Superior temporal gyrus (tissue), 1 donor: ENCODE measurements around the gene HMCN1.

Experiments
- DNase-seq: peaks from one replicate; pipeline ENCODE4 v3.0.0-alpha.2; 2016; ENCODE audit errors: extremely low spot score

The HMCN1 gene

GRCh38 chr1:186086583-186086982 lies 352.4 kb downstream of the HMCN1 start:
- DNase-seq: no peak

GRCh38 chr1:186089940-186090339 lies 355.7 kb downstream of the HMCN1 start:
- DNase-seq: no peak

GRCh38 chr1:186091222-186091720 lies 357.1 kb downstream of the HMCN1 start:
- DNase-seq: no peak

DNA sequence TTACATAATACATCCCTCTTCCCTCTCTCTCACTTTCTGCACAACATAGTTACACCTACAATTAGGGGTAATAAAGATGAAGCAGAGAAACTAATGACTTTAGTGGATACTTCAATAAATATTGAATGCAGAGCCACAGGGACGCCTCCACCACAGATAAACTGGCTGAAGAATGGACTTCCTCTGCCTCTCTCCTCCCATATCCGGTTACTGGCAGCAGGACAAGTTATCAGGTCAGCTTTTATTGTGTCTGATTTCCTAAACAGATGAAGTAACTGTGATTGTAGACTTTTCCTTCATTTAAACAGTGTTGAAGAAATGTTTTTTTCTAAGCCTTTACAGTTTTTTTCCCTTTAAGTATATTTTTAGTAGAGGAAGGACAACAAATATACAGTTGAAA lies 359.2 kb downstream of the HMCN1 start:
- no peak for DNase-seq

DNA sequence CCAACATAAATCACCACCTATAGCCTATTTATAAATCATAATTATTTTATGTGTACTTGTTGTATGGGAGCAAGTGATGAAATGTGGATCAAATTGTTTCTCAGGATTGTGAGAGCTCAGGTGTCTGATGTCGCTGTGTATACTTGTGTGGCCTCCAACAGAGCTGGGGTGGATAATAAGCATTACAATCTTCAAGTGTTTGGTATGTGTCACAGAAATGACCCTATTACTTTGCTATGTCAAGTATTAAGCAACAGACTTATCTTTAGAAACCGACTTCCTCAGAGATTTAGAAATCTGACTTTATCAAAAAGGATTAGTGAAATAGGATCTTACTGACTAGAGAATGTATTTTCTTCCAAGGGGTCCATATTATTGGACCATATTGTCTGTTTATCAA lies 360.0 kb downstream of the HMCN1 start:
- DNase-seq: no peak

- no peak for DNase-seq
These were observed 365.3 kb downstream of the HMCN1 start for GRCh38 chr1:186099336-186100104.

- no peak for DNase-seq
These were observed 367.9 kb downstream of the HMCN1 start for GRCh38 chr1:186102107-186102506.

- no peak for DNase-seq
These were observed 368.5 kb downstream of the HMCN1 start for GRCh38 chr1:186102547-186103148.

- DNase-seq: no peak
These were observed 370.3 kb downstream of the HMCN1 start for GRCh38 chr1:186104459-186104858.

DNA sequence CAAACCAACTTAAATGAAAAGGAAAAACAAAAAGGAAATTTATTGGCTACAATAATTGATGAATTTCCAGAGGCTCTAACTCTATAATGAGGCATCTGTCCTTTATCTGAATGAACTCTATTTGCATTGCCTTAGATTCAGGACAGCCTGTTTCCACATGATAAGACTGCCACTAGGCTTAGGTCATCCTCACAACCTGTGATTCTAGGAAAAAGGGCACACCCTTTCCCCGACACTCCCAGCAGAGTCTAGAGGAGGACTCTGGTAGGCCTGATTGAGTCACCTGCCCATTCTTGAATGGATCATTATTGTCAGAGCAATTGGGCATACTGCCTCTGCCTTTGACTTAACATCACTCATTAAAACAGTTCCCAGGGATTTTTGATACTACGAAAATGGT lies 378.1 kb downstream of the HMCN1 start:
- DNase-seq: no peak

DNA sequence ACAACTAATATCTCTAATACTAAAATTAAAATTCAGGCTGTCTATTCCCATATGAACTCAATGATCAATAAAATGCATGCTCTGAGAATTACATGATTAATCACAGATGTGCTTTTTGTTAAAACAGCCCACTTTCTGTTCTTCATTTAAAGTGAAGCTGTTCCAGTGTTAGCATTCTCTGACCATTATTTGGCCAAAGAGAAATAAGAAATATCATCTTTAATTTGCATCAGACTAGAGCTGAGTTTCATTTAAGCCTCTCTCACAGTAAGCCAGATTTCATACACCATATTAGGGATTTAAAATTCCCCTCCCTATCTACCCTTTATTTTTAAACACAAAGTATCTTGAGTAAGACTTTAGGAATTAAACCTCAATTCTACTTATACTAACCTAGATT lies 379.3 kb downstream of the HMCN1 start:
- no peak for DNase-seq

DNA sequence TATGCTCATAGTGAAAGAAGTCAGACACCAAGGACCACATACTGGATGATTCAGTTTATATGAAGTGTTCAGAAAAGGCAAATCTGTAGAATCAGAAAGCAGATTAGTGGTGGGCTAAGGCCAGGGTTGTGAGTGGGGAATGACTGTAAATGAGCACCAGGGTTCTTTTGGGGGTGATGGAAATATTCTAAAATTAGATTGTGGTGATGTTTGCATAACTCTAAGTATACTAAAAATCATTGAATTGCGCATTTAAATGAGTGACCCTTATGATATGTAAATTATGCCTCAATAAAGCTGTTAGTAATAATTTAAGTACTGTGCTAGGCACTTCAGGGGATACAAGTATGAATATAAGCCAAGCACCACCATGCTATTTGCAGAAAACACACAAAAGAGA lies 384.5 kb downstream of the HMCN1 start:
- no peak for DNase-seq

DNA sequence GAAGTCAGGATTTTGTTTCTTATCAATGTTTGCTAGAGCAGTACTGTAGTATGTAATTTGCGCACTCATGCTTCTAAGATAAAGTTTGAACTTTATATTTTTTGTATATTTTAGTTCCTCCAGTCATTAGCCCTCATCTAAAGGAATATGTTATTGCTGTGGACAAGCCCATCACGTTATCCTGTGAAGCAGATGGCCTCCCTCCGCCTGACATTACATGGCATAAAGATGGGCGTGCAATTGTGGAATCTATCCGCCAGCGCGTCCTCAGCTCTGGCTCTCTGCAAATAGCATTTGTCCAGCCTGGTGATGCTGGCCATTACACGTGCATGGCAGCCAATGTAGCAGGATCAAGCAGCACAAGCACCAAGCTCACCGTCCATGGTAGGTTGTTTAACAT lies 388.6 kb downstream of the HMCN1 start:
- DNase-seq: no peak

- no peak for DNase-seq
These were observed 390.8 kb downstream of the HMCN1 start for GRCh38 chr1:186125035-186125434.

DNA sequence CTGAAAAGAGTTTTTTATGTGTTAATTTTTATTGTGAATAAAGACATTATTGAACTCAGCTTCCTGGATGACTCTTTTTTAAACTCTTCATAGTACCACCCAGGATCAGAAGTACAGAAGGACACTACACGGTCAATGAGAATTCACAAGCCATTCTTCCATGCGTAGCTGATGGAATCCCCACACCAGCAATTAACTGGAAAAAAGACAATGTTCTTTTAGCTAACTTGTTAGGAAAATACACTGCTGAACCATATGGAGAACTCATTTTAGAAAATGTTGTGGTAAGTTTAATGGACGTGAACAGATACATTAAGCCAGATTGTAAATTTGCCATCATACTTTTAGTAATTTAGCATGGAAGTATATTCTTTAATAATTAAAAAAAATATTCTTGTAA lies 391.3 kb downstream of the HMCN1 start:
- no peak for DNase-seq

- DNase-seq: no peak
These were observed 395.6 kb downstream of the HMCN1 start for GRCh38 chr1:186129758-186130157.

GRCh38 chr1:186139115-186139514 lies 404.9 kb downstream of the HMCN1 start:
- DNase-seq: no peak

DNA sequence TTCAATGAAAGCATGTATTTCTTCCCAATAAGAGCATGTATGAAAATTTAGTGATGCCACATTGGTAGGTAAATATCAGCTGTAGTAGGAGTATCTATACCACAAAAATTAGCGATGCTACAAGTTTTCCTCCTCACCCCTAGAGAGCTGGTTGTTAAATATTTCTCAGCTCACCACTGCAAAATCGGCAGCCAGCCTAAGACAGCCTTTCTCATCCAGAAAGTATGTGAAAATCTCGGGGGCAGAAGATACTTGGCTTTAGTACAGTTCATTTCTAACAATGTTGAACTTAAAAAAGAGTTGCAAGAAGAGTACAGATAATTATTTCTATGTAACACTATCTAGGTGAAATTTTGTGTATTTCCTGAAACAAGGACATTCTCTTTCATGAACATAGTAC lies 405.5 kb downstream of the HMCN1 start:
- DNase-seq: no peak

DNA sequence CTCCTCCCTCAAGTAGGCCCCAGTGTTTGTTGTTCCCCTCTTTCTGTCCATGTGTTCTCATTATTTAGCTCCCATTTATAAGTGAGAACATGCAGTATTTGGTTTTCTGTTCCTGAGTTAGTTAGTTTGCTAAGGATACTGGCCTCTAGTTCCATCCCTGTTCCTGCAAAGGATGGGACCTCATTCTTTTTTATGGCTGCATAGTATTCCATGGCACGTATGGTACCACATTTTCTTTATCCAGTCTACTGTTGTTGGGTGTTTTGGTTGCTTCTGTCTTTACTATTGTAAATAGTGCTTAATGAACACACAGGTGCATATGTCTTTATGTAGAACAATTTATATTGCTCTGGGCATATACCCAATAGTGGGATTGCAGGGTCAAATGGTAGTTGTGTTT lies 408.0 kb downstream of the HMCN1 start:
- no peak for DNase-seq

- no peak for DNase-seq
These were observed 408.7 kb downstream of the HMCN1 start for GRCh38 chr1:186142916-186143315.

DNA sequence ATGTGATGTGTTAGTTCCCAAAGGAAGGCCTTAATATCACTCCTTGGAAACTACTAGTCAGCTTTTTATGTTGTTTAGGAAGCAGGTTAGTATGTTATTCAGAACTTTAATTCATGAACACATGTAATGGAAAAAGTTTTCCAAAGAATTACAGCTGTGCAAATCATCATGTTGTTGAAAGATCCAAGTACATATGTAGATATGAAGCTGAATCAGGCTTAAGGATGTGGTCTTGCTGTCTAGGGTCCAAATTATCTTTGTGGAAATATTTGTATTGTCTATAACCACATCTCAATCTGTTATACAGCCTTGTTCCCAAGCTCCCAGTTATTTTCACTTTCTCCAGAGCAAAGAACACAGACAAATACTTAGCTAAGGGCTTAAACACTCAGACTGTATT lies 409.3 kb downstream of the HMCN1 start:
- no peak for DNase-seq

DNA sequence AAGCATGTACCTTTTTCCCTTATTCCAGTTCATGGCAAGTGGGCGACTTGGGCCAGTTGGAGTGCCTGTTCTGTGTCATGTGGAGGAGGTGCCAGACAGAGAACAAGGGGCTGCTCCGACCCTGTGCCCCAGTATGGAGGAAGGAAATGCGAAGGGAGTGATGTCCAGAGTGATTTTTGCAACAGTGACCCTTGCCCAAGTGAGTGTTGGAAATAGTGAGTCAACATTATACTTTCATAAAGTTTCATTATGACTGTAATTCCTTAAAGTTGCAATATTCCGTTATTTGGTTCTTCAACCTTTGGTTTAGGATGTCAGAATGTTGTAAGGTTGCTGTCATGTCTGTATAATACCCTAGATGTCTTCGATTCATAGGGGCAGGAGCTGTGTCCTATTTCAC lies 410.3 kb downstream of the HMCN1 start:
- DNase-seq: no peak

DNA sequence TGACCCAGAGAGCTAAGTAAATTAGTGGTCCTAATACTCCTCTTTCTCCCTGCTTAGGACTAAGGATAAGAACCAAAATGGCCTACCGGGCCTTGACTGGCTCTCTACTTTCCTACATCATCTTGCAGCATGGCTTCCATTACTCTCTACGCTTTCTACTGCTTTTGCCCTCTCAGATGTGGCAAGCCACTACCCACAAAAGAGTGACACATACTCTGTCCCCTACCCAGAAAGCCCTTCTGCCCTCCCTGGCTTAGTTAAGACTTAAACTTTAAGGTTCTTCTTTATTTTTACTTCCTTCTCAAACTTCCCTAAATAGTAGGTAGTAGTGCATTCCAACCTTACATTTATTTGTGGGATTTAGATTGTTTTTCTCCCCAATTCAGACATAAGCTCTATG lies 412.8 kb downstream of the HMCN1 start:
- DNase-seq: no peak

DNA sequence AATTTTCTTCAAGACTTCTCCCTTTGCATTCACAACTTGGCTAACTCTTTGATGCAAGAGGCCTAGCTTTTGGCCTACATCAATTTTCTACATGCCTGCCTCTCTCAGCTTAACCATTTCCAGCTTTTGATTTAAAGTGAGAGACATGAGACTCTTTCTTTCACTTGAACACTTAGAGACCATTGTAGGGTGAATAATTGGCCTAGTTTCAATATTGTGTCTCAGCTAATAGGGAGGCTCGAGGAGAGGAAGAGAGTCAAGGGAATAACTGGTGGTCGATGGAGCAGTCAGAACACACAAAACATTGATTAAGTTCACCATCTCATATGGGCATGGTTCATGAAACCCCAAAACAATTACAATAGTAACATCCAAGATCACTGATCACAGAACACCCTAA lies 415.4 kb downstream of the HMCN1 start:
- DNase-seq: no peak
